Vagina (tissue), 2 donors: ENCODE measurements around the gene TNFRSF1B. TPM values are rescaled to one million over a fixed set of nuclear protein-coding genes. Genes with fewer than 3 reads are reported as not detected.

Experiments
- DNase-seq, 2 donors: peaks; one replicate each; pipeline ENCODE4 v3.0.0-alpha.2; 2017; ENCODE audit errors: extremely low spot score in 2 of 2
- H3K27ac ChIP-seq: fragments of 200-600 bp; sonication (generic); one replicate; pipeline ENCODE4 v1.5.1; 2019
- H3K27me3 ChIP-seq: fragments of 200-600 bp; sonication (generic); one replicate; pipeline ENCODE4 v1.5.1; 2019
- H3K36me3 ChIP-seq, 2 donors: fragments of 200-600 bp; sonication (generic); one replicate each; pipeline ENCODE4 v1.5.1; 2017 to 2019
- H3K4me1 ChIP-seq: fragments of 200-600 bp; sonication (generic); one replicate; pipeline ENCODE4 v1.5.1; 2019
- H3K4me3 ChIP-seq, 2 donors: fragments of 200-600 bp; sonication (generic); 1 replicate in 1 of 2; 2 replicates in 1 of 2; pipeline ENCODE4 v1.5.1; 2016 to 2019
- H3K9me3 ChIP-seq: fragments of 200-600 bp; sonication (generic); one replicate; pipeline ENCODE4 v1.5.1; 2019
- POLR2A ChIP-seq, 2 donors: fragments of 450-650 bp; IDR thresholded peaks; one replicate each; pipeline ENCODE4 v1.6.1; 2017; ENCODE audit warnings: antibody characterized with exemption in 2 of 2, mild to moderate bottlenecking in 2 of 2, moderate library complexity in 2 of 2
- POLR2AphosphoS5 ChIP-seq, 2 donors: sonication (generic); formaldehyde crosslinking; IDR thresholded peaks; one replicate each; pipeline ENCODE4 v1.9.0; 2017; ENCODE audit warnings: antibody characterized with exemption in 2 of 2, mild to moderate bottlenecking in 2 of 2, low read depth in 1 of 2; ENCODE audit not compliant: insufficient read depth in 1 of 2
- intact Hi-C: fragments of 100-400 bp; cut with DNase I; formaldehyde crosslinking; loops from one replicate; pipeline ENCODE4 v1.15.1; 2023
- total RNA-seq: library from RNA; depleted of rRNA; stranded (reverse); fragments of >200 nt; gene quantifications from one replicate; pipeline ENCODE4 v1.2.3, GENCODE V29; 2016
- TF ChIP-seq, protein P1 (sequence below), 3 experiments: fragments of 450-650 bp in 2 of 3; fragments of 200-600 bp in 1 of 3; sonication (generic) in 1 of 3; IDR thresholded peaks; one replicate each; pipeline ENCODE4 v1.5.1; 2017 to 2019; ENCODE audit warnings: antibody characterized with exemption in 3 of 3, mild to moderate bottlenecking in 2 of 3, moderate library complexity in 2 of 3

TNFRSF1B gene
- total RNA-seq, 1 donor from 2014 or later, result 41.0 TPM

DNA sequence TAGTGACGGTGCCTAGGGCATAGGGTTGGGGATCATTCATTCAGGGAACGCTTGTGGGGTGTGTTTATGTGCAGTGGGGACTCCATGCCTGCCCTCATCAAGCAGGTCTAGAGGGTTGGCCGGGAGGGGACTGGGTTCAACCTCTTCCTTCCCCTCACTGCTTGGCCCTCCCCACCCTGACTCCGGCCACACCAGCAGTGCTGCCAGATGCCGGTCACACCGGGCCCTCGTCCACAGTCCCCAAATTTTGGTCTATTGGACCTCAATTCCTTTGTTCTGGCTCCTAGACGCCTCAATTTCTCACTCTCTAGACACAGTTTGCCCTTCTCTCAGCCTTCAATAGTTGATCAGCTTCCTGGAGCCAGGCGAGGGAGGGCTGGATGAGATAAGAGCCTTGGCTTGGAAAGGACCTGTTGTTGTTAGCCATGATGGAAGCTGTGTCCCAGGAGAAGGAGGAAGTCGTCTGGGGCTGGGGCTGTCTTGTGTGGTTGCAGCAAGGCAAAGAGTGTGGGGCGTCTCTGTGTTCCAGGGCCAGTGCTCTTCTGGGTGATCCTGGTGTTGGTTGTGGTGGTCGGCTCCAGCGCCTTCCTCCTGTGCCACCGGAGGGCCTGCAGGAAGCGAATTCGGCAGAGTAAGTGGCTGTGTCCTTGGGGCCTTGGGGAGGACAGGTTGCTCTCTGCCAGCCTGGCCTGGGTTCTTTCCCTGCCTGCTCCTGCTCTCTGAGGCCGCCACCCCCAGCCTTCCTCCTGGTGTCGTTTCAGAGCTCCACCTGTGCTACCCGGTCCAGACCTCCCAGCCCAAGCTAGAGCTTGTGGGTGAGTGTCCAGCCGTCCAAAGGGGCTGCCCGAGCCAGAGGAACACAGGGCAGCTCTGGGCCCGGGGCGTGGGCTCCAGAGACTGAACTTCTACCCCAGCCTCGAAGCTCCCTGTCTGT is 41.1 kb upstream of the TNFRSF1B start:
- intact Hi-C loops, result loop anchor here (2.0 kb wide), 1 partner anchor 83 kb away; no protein-coding TSS in a partner anchor
- Histone ChIP-seq H3K9me3 (no peaks in the 10 kb centered on the region), H3K4me3 (no peak overlapping the region), H3K27ac (peak overlapping the region; percentile 53), H3K4me1 (peaks cover 25% of the 10 kb centered on the region), H3K36me3 (no peaks in the 10 kb centered on the region), H3K27me3 (no peaks in the 10 kb centered on the region)
- DNase-seq, result no peak
- no peak for TF ChIP-seq POLR2A (IDR thresholded peaks at IDR 0.05)
- no peak for TF ChIP-seq POLR2AphosphoS5 (IDR thresholded peaks at IDR 0.05; ENCODE audit: insufficient read depth in 1 of 2, low read depth in 1 of 2)
- TF ChIP-seq, protein P1, sequence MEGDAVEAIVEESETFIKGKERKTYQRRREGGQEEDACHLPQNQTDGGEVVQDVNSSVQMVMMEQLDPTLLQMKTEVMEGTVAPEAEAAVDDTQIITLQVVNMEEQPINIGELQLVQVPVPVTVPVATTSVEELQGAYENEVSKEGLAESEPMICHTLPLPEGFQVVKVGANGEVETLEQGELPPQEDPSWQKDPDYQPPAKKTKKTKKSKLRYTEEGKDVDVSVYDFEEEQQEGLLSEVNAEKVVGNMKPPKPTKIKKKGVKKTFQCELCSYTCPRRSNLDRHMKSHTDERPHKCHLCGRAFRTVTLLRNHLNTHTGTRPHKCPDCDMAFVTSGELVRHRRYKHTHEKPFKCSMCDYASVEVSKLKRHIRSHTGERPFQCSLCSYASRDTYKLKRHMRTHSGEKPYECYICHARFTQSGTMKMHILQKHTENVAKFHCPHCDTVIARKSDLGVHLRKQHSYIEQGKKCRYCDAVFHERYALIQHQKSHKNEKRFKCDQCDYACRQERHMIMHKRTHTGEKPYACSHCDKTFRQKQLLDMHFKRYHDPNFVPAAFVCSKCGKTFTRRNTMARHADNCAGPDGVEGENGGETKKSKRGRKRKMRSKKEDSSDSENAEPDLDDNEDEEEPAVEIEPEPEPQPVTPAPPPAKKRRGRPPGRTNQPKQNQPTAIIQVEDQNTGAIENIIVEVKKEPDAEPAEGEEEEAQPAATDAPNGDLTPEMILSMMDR (IDR thresholded peaks at IDR 0.05), result no peak

DNA sequence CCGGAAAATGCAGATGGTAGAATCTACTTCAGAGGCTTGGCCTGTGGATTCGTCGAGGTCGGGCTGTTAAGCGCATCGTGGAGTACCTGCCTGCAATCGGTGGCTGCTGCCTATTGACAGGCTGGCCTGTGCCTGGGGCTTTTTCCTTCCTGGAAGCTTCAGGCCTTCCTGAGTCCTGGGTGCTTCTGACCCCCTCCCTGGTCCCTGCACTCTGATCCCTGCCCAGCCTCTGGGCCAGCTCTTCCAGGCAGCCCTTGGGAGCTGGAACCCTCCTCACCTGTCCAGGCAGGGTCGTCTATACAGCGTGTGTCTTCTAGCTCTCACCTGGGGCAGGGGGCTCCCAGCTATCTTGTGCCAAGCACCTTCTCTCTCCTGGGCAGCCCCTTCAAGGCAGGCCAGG is 40.0 kb upstream of the TNFRSF1B start:
- Histone ChIP-seq H3K4me3 (no peak overlapping the region), H3K36me3 (no peaks in the 10 kb centered on the region), H3K4me1 (peaks cover 27% of the 10 kb centered on the region), H3K27me3 (no peaks in the 10 kb centered on the region), H3K9me3 (no peaks in the 10 kb centered on the region), H3K27ac (peak overlapping the region; percentile 13)
- no peak for DNase-seq
- intact Hi-C loops, result no loop called here
- no peak for TF ChIP-seq POLR2AphosphoS5 (IDR thresholded peaks at IDR 0.05; ENCODE audit: insufficient read depth in 1 of 2, low read depth in 1 of 2)
- TF ChIP-seq, protein P1 (IDR thresholded peaks at IDR 0.05), result no peak
- no peak for TF ChIP-seq POLR2A (IDR thresholded peaks at IDR 0.05)

DNA sequence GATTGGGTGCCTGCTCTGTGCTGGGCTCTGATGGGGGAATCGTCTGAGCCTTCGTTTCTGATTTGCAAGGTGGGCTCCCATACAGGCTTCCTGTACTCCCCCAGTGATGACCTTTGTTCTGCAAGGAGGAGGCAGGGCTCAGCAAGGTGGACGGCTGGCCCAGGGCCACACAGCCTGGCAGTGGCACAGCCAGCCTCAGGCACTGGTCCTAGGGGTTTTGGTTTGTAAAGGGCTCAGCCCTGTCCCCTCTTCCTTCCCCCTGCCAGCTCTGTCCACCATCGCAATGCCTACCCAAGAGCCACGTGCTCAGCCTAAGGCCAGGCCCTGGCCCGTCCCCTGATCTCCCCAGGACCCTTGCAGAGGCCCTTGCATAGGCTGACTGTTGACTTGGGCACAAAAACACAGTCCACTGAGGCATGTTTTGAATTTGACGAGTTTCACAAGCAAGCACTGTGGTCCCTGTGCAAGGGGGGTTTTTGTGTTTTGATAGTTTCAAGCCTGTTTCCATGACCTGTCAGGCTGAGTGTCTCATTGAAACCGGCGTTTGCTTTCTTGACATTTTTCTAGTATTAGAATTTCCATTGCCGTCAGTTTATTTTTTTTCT is 39.5 kb upstream of the TNFRSF1B start:
- intact Hi-C loops, result no loop called here
- Histone ChIP-seq H3K4me3 (no peak overlapping the region), H3K36me3 (no peaks in the 10 kb centered on the region), H3K9me3 (no peaks in the 10 kb centered on the region), H3K27me3 (no peaks in the 10 kb centered on the region), H3K27ac (no peak overlapping the region), H3K4me1 (peaks cover 32% of the 10 kb centered on the region)
- TF ChIP-seq, protein P1 (IDR thresholded peaks at IDR 0.05), result no peak
- TF ChIP-seq POLR2A (IDR thresholded peaks at IDR 0.05) (no peak), POLR2AphosphoS5 (IDR thresholded peaks at IDR 0.05; ENCODE audit: insufficient read depth in 1 of 2, low read depth in 1 of 2) (no peak)
- DNase-seq, result no peak

DNA sequence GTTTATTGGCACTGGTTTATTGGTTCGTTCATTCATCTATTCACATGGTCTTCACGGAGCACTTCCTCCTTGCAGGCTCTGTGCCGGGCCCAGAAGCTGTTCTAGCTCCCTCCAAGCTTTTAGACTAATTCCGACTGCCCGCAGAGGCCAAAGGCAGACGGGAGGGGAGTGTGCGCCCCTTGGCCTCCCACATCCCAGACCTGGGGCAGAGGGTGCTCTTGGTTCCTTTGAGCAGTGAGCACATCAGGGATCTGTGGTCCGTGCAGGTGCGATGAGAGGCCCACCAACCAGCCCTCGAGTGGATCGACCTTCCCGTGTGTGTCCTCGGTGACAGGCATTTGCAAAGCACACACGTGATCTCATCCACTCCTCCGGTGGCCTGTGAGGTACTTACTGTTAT is 38.7 kb upstream of the TNFRSF1B start:
- intact Hi-C loops, result no loop called here
- no peak for DNase-seq
- Histone ChIP-seq H3K4me1 (peaks cover 40% of the 10 kb centered on the region), H3K9me3 (no peaks in the 10 kb centered on the region), H3K27ac (no peak overlapping the region), H3K36me3 (no peaks in the 10 kb centered on the region), H3K27me3 (no peaks in the 10 kb centered on the region), H3K4me3 (no peak overlapping the region)
- no peak for TF ChIP-seq POLR2A (IDR thresholded peaks at IDR 0.05)
- TF ChIP-seq POLR2AphosphoS5 (IDR thresholded peaks at IDR 0.05; ENCODE audit: insufficient read depth in 1 of 2, low read depth in 1 of 2), result no peak
- TF ChIP-seq, protein P1 (IDR thresholded peaks at IDR 0.05), result no peak
